Posterior vena cava (tissue), 2 donors: ENCODE measurements around the gene CDH23. TPM values are rescaled to one million over a fixed set of nuclear protein-coding genes. Genes with fewer than 3 reads are reported as not detected.
A peak's percentile ranks its signal among the peaks of the same experiment; 100 is the strongest.

Source experiments
- DNase-seq: peaks from one replicate; pipeline ENCODE4 v3.0.0-alpha.2; 2020; ENCODE audit warnings: low spot score
- intact Hi-C, 2 donors: fragments of 100-400 bp; cut with DNase I; formaldehyde crosslinking; loops; one replicate each; pipeline versions ENCODE4 v1.14.1 to v1.14.2; 2022 to 2023
- total RNA-seq, 2 donors: library from RNA; stranded (reverse); fragmentation: NEBNext Ultra II Directional; extraction: Animal tissue kit (Norgen Biotek cat#: 25700); gene quantifications; one replicate each; pipeline ENCODE4 v1.2.1, GENCODE V29; 2021
- donor health status: DM: yes; HTN: yes; CAD: no.
- donor health status: DM: yes; HTN: yes; CAD: no.

Gene CDH23
- total RNA-seq, 2 donors from 2014 or later: 24.5 to 43.0 TPM

DNA sequence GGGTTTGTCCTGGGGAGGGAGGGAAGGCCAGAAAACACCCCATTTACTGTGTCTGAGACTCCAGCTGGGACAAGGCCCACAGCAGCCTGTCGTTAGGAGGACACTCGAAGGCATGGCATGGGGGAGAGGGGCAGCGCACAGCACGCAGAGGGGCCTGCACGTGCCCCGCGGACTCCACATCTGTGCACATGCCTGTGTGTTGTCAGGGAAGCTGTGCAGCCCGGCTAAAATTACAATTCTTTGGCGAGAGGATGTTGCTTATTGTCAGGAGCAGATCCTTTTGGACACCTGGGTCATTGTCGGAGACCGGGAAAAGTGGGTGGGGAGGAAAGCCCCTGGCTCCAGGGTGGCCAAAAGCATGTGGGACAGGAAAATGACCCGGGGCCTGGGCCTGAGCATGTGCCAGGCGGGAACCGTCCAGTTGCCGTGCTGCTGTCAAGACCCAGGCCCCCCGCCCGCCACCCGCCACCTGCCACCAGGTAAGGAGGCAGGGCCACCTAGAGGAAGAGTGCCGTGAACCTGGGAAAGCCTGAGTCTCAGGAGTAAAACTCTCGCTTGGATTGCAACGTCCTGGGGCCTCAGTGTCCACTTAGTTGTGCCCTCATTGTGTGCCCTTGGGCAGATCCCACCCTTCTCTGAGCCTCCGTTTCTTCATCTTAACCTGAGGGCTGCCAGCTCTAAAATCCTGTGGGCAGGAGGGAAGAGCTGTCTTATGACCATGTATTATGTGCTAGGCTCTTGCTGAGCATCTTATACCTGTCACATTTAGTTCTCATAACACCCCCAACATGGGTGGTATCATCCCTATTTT is 369.4 kb downstream of the CDH23 start:
- intact Hi-C loops: no loop called here
- no peak for DNase-seq

DNA sequence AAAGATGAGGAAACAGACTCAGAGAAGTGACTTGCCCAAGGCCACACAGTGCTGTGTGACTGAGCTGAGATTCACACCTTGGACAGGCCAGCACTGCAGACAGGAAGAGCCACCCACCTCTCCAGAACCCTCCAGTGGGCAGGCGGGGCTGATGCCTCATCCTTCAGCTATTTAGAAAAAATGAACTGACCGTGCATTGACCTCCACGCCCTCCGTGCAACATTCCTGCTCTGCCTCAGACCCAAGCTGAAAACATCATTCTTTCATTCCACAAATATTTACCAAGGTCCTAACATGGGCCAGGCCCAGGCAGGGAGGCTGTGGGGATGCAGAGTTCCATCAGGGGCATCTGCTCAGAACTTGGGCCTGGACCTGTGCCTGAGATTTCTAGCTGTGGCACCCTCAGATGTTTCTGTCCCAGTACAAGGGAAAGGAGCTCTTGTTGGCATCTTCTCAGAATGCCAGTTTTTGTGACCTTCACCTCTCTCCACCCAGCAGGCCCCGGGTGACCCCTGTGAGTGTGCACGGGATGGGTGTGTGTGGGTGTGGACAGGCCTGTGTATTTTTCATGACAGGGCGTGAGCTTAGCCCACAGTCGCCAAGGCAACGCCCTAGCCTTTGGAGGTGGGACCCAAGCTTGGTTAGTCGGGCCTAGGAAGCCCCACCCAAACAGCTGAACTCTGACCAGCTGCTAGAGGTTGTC is 370.1 kb downstream of the CDH23 start:
- intact Hi-C loops: no loop called here
- peak; percentile 94 for DNase-seq

DNA sequence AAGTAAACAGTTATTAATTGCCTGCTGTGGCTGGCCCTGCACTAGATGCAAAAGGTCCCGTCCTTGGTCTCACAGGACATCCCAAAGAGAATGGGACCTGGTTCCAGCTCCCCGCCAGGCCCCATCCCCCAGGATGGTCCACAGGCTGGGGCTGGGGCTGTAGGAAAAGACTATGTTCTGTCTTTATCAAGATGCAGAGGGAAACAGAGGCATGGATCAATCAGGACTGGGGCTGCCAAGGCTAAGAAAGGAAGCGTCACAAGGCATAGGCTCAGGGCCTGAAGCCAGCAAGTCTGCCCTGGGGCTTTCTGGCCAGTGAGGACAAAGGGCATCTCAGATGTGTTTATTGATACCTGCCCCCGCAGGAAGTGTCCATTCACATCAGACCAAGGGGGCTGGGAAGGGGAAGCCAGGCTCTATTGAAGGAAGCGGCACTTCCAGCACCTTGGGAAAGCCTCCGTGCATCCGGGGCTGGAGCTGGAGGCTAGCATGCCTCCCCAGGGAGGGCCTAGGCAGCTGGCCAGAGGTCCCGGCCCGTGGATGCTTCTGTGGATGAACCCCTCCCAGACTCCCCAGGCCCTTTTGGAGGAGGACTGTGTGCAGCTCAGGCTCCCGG is 370.8 kb downstream of the CDH23 start:
- no peak for DNase-seq
- intact Hi-C loops: no loop called here

DNA sequence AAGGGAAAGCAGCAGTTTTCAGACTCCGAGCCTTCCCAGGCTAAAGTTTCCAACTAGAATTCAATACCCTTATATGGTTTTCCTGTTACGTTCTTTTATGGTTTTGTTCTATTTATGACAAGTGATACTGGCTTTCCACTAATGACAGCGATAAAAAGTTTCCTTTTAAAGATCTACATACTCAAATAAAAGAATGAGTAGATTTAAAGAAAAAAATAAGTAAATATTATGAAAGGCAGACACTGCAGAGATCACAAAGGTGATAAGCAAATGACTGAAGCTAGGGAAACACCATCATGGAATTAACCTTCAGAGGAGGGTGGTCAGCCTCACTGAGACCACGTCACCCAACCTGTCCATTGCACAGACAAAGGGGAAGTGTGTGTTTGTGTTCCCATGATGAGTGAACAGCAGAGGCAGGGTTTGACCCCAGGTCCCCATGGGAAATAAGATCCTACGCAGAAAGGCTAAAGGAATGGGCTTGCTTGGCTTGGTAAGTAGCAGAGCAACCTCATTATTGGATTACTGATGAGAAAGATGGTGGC is 372.6 kb downstream of the CDH23 start:
- no peak for DNase-seq
- intact Hi-C loops: no loop called here

DNA sequence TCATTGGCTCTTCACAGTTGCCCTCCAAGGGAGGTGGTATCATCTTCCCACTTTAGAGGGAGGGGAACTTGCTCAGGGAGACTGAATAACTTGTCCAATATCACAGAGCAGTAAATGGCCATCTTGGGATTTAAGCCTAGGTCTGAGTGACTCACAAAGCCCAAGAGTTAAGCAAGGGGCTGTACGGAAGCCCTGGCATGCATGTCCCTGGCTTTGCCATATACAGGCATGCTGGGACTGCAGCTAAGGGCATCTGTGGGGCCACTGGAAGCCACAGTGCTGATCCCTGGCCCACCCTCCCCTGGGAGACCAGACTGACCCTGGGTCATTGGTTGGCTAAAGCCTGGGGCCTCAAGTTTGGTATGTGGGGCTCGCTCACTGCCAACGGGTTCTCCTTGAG is 373.5 kb downstream of the CDH23 start:
- no peak for DNase-seq
- intact Hi-C loops: loop anchor here in 1 of 2 donors (10.0 kb wide), 1 partner anchor 65 kb away; no protein-coding TSS in a partner anchor

DNA sequence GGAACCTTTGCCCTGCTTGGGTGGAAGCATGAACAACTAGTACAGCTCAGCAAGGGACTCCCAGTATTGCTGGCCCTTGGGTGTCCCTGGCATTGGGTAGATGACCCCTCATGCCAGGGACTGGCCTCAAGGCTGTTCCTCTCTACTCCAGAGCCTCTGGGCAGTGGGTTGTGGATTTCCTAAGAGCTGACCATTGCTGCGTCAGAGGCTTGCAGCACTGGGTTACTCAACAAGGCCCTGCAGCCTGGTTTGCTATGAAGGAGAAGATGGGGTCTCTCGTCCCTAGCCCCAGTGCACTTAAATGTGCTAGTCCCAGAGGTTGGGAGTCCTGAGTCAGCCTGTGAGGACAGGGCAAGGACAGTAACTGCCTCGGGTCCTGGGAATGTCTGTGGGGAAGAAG is 374.1 kb downstream of the CDH23 start:
- intact Hi-C loops: loop anchor here in 1 of 2 donors (10.0 kb wide), 1 partner anchor 64 kb away; no protein-coding TSS in a partner anchor

DNA sequence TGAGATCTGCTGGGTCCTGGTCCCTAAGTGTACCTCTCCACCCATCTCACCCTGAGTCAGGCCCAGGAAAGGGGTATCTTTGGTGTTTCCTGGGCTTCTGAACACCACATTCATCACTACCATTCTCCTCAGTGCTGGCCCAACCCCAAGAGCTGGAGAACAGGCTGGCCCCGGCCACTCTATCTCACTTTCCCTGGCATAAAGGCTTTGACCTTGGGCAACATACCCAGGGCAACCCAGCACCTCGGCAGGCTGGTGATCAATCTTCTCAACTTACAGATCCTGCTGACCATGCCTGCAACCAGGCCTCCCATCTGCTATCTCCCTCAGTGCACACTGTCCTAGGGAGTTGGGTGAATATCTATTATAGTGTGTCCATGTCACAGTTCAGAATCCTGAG is 374.5 kb downstream of the CDH23 start:
- intact Hi-C loops: loop anchor here in 1 of 2 donors (10.0 kb wide), 1 partner anchor 64 kb away; no protein-coding TSS in a partner anchor
- no peak for DNase-seq

More for the DNA sequence above, 374.1 kb downstream of the CDH23 start:
- no peak for DNase-seq

DNA sequence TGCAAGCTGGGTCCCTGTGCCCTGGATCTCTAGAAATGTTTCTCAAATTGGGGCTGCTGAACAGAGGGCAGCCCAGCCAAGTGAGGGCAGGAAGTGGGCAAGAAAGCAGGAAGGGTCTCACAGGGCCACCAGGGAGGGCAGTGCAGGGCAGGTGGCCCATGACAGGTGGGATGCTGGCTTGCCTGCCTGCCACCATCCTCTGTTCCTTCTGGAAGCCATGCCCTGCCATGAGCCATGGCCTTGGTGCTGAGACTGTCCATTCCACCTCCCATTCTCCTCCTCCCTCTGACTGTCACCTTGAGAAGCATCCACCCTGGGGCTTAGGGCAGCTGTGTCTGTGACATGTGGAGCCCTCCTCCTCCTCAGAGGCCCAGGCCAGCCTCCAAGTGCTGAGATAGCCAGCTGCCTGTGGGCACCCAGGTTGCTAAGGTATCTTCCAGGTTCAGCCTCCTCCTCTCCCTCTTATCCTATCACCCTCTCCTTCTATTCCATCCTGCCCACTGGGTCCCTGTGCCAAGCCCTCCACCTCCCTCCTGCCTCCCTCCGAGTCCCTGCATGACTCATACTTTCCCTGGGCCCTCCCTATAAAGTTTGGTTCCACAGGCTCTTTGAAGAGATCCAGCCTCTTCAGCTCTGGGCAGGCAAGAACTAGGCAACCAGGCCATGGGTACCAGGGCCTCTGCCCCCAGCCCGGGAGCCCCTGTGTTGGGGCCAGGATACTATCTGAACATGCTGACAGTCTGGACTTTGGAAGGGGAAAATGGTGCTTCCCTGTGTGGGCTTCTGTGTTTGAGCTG is 375.3 kb downstream of the CDH23 start:
- DNase-seq: peak; percentile 93
- intact Hi-C loops: loop anchor here in 1 of 2 donors (10.0 kb wide), 1 partner anchor 63 kb away; no protein-coding TSS in a partner anchor

DNA sequence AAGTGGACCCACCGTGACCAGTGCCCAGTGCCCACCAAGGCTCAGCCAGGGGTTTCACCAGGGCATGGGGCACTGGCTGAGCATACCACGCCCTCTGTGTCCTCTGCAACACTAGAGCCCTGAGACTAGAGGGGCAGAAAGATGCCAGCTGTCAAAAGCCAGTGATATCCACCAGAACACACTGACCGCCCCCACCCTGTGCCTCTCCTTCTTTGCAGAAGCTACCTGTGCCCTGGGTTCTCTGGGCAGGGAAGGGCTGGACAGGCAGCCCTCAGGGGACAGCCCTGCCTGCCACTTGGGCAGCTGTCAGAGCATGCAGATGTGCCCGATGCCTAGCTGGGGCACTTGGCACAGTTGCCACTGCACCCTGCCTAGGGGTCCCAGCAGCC is 376.1 kb downstream of the CDH23 start:
- DNase-seq: no peak
- intact Hi-C loops: loop anchor here in 1 of 2 donors (10.0 kb wide), 1 partner anchor 62 kb away; no protein-coding TSS in a partner anchor

DNA sequence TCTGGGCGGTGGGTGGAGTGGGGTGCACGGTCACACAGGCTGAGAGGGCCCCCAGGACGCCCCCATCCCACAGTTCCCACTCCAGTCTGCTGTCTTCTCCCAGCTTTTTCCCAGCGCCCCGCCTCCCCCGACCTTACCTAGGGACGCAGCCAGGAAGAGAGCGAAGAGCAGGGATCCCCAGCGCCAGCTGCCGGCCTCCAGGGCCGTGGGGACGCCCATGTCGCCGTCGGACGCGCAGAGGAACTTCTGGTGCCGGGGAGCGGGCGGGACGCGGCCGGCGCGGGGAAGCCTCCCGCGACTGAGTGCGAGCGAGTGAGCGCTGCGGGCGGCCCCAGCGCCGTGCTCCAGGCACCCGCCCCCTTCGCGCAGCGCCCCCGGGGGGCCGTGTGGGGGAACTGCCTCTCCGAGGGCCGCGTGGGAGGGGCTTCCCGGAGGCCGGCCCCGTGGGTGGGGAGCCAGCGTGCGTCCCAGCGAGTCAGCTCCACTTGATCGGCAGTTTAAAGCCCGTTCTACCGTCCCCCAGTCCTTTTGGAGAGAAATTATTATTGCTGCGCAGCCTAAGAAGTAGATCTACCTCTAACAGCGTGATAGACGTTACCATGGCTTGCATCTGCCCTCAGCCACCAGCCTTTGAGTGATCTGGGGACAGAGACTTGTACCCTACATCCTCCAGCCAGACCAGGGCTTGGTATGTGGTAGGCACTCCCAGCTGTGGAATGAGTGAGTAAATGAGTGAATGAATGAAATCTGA is 376.7 kb downstream of the CDH23 start, which contains the start of gene VSIR:
Gene VSIR, minus strand, starts transcription at position 300 of the 751 bp plus-strand sequence. Its CDS starts 81 bp downstream, at position 219.
- DNase-seq: peak; percentile 98
- intact Hi-C loops: loop anchor here in 1 of 2 donors (10.0 kb wide), 1 partner anchor 61 kb away; no protein-coding TSS in a partner anchor

DNA sequence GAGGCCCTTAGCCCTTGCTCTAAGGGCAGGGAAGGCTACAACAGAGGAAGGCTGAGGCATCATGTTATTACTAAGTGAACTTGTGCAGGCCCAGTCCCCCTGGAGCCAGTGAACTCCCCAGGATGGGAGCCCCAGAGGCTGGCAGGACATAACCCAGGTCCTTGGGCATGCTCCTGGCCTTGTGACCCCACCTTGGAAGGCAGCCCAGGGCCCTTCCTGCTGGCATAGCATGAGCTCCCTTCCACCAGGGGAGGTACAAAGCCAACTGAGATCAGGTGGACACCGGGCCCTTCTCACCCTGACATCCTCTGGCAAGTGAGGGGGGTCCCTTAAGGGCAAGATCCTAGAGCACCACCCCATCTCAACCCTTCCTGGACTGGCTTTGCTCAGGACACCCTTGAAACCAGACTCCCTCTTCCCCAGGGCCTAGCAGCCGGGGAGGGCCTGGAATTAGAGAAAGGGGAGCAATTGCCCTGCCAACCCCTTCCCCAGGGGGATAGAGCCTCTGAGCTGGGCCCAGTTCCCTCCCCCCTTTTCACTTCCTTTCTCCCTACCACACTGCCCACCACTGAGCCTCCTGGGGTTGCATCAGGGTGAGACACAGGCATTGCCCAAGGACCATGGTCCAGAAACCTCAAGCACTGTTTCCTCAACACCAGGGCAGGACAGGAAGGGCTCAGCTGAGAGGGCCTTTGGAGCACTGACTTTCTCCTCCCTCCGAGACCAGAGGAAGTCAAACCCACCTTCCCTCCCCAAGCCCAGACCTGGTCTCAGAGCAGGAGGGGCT is 378.4 kb downstream of the CDH23 start:
- intact Hi-C loops: loop anchor here in 1 of 2 donors (10.0 kb wide), 1 partner anchor 60 kb away; no protein-coding TSS in a partner anchor
- DNase-seq: no peak

DNA sequence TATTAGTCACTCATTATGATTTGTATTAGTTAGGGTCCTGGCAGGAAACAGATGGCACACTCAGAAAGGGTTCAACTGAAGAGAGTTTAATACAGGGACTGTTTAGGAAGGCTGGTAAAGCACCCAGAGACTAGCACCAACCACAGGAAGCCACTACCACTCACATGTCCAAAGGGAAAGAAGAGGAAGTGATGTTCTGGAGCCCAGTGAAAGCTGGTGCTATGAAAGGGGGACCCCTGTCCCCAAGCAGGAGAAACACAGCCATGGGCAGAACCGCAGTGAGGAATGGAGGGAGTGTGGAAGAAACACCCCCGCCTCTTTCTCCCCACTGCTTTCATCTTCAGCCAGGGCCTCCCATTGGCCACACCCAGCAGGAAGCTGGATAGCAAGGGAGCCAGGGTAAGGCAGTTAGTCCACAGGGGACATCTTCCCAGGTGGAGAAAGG is 379.8 kb downstream of the CDH23 start:
- no peak for DNase-seq
- intact Hi-C loops: loop anchor here in 1 of 2 donors (10.0 kb wide), 1 partner anchor 58 kb away; no protein-coding TSS in a partner anchor

DNA sequence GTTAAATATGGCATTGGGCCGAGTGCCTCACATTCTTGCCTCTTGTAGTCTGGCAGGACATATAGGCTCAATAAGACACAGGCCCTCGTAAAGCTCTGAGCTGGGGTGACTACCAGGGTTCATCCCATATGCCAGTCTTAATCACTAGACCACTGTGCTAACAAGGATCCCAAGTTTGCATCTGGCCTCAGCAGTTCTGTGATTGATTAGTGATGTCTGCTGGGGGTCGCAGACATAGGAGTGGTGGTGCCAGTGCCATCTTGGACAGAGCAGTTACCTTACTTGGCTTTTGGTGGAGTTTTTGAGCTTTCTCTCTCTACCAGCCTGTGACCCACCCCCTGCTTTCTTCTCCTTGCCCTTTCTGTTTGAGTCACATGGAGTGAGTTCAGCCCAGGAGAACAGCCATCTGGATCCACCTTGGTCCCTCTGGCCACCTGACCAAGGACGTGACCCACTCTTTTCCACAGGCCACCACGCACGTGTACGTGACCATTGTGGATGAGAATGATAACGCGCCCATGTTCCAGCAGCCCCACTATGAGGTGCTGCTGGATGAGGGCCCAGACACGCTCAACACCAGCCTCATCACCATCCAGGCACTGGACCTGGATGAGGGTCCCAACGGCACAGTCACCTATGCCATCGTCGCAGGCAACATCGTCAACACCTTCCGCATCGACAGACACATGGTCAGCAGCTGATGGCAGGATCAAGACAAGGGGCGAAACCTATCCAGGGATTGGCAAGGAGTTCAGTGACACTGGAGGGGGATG is 380.7 kb downstream of the CDH23 start:
- intact Hi-C loops: loop anchor here in 1 of 2 donors (10.0 kb wide), 1 partner anchor 57 kb away; no protein-coding TSS in a partner anchor
- no peak for DNase-seq

DNA sequence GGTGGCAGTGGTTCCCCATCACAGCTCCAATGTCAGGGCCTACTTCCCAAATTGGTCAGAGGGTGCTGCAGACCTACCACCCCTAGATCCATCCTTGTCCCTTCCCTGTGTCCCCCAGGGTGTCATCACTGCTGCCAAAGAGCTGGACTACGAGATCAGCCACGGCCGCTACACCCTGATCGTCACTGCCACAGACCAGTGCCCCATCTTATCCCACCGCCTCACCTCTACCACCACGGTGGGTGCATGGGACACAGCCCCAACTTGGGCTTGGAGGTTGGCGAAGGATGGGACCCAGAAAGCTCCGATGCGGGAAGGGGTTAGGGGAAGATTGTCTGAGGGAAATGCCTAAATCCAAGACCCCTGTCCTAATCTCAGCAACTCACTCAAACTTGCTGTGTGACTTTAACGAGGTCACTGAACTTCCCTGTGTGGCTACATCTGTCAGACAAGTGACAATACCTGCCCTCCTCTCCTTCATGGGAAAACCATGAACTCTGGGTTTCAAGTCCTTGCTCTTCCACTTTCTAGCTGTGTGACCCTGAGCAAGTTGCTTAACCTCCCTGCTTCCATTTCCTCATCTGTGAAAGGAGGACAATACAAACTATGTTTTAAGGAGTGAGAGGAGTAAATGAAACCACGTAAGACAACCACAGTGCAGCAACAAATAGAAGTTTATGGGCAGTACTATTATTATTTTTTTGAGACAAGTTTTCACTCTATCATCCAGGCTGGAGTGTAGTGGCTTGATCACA is 381.5 kb downstream of the CDH23 start:
- no peak for DNase-seq
- intact Hi-C loops: loop anchor here in 1 of 2 donors (10.0 kb wide), 1 partner anchor 57 kb away; no protein-coding TSS in a partner anchor

DNA sequence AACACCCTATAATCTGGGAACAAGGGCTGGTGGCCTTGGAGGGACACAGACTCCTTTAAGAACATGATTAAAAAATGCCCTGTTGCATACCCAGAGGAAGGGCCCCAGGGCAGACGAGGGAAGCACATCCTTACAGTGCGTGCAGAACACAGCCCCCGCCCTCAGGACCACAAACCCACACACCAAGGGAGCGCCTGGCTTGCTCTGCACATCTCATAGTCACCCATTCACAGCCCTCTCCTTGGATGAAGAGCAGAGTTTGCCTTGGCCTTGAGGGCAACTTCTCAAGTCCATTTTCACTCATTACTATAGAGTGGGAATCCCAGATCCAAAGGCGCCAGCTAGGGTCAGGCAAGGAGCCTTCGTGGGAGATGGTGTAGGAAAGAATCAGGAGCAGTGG is 382.9 kb downstream of the CDH23 start:
- DNase-seq: no peak
- intact Hi-C loops: loop anchor here in 1 of 2 donors (10.0 kb wide), 1 partner anchor 55 kb away; no protein-coding TSS in a partner anchor
